HepG2 (cell line): Measurements from ENCODE around the gene HYDIN.

Source experiments
- FOXM1 ChIP-seq: sonication (generic); formaldehyde crosslinking; IDR thresholded peaks from 2 replicates; pipeline ENCODE4 v1.5.0; 2020; ENCODE audit warnings: missing genetic modification reagents
- RAD51 ChIP-seq: fragments of 450-650 bp; IDR thresholded peaks from 2 replicates; pipeline ENCODE4 v1.6.1; 2016; ENCODE audit warnings: borderline replicate concordance
- RNF2 ChIP-seq: fragments of 450-650 bp; conservative IDR thresholded peaks from 2 replicates; pipeline ENCODE4 v1.6.1; 2016; ENCODE audit warnings: low read depth
- ZNF138 ChIP-seq: sonication (generic); formaldehyde crosslinking; IDR thresholded peaks from 2 replicates; pipeline ENCODE4 v1.5.0; 2020; ENCODE audit warnings: mild to moderate bottlenecking, low read depth, missing genetic modification reagents
- TF ChIP-seq, protein P1 (sequence below): sonication (generic); formaldehyde crosslinking; IDR thresholded peaks from 2 replicates; pipeline ENCODE4 v1.5.0; 2020; ENCODE audit warnings: mild to moderate bottlenecking, missing genetic modification reagents, moderate library complexity
- TF ChIP-seq, protein P2 (sequence below): sonication (generic); formaldehyde crosslinking; IDR thresholded peaks from 2 replicates; pipeline ENCODE4 v1.4.0; 2020; ENCODE audit warnings: missing genetic modification reagents, borderline replicate concordance

DNA sequence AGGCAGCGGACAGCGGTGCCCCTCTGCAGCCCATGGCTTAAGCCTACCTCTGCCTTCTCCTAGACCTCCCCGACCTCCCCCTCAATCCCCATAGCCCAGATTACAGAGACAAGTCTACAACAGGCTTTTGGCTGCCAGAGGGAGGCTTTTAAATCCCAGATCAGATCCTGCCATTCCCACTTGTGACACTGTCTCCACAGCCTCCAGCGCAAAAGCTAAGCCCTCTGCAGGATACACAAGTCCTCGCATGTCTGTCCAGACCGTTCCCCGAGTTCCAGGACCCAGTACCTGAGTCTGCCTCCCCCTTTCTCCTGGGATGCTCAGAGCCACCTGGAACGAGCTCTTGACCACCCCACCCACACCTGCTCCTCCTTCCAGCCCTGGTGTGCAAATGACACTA is 460.8 kb downstream of the HYDIN start:
- TF ChIP-seq, protein P1, sequence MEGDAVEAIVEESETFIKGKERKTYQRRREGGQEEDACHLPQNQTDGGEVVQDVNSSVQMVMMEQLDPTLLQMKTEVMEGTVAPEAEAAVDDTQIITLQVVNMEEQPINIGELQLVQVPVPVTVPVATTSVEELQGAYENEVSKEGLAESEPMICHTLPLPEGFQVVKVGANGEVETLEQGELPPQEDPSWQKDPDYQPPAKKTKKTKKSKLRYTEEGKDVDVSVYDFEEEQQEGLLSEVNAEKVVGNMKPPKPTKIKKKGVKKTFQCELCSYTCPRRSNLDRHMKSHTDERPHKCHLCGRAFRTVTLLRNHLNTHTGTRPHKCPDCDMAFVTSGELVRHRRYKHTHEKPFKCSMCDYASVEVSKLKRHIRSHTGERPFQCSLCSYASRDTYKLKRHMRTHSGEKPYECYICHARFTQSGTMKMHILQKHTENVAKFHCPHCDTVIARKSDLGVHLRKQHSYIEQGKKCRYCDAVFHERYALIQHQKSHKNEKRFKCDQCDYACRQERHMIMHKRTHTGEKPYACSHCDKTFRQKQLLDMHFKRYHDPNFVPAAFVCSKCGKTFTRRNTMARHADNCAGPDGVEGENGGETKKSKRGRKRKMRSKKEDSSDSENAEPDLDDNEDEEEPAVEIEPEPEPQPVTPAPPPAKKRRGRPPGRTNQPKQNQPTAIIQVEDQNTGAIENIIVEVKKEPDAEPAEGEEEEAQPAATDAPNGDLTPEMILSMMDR (CRISPR knock-in tag), result no peak
- TF ChIP-seq ZNF138 (CRISPR knock-in tag) (no peak), FOXM1 (CRISPR knock-in tag) (no peak), RAD51 (no peak), RNF2 (no peak)
- TF ChIP-seq, protein P2, sequence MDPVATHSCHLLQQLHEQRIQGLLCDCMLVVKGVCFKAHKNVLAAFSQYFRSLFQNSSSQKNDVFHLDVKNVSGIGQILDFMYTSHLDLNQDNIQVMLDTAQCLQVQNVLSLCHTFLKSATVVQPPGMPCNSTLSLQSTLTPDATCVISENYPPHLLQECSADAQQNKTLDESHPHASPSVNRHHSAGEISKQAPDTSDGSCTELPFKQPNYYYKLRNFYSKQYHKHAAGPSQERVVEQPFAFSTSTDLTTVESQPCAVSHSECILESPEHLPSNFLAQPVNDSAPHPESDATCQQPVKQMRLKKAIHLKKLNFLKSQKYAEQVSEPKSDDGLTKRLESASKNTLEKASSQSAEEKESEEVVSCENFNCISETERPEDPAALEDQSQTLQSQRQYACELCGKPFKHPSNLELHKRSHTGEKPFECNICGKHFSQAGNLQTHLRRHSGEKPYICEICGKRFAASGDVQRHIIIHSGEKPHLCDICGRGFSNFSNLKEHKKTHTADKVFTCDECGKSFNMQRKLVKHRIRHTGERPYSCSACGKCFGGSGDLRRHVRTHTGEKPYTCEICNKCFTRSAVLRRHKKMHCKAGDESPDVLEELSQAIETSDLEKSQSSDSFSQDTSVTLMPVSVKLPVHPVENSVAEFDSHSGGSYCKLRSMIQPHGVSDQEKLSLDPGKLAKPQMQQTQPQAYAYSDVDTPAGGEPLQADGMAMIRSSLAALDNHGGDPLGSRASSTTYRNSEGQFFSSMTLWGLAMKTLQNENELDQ (CRISPR knock-in tag), result no peak
